Measurements from ENCODE around the gene EN1. TPM values are rescaled to one million over a fixed set of nuclear protein-coding genes. Genes with fewer than 3 reads are reported as not detected.

EN1 gene
- polyA plus RNA-seq, 10 donors = 4.8 to 10.1 (median 7.3) TPM

DNA sequence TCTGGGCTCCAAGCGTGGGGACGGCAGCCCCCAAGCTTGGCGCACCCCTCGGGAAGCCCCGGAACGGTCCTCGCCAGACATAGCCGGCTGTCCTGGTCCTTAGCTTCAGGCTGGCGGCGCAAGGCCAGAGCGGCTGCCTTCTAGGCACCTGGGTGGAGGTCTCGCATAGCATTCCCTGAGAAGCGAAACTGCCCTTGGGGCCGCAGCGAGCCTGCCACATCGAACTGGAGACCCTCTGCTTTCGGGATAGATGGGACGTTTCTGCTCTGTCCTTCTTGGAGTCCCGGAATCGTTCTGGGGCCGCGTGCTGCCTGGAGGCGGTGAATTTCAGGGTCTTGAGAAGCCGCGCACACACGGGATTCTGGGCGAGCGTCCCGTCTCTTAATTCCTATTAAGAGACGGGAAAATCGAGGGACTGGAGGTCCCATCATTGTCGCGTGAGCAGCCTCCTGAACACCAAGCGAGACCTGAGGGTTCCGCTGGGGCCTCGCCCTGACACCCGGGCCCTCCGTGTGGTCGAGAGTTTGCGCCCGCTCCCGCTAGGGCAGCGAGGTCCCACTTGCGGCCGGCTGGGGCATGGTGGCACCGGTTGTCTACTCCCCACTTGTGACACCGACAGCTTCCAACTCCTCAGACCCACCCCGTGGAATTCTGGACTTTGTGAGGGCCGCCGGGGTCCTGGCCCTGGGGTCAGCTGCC is 9.7 kb upstream of the EN1 start:
- DNase-seq = peak in 1 of 3 donors; percentile 53

DNA sequence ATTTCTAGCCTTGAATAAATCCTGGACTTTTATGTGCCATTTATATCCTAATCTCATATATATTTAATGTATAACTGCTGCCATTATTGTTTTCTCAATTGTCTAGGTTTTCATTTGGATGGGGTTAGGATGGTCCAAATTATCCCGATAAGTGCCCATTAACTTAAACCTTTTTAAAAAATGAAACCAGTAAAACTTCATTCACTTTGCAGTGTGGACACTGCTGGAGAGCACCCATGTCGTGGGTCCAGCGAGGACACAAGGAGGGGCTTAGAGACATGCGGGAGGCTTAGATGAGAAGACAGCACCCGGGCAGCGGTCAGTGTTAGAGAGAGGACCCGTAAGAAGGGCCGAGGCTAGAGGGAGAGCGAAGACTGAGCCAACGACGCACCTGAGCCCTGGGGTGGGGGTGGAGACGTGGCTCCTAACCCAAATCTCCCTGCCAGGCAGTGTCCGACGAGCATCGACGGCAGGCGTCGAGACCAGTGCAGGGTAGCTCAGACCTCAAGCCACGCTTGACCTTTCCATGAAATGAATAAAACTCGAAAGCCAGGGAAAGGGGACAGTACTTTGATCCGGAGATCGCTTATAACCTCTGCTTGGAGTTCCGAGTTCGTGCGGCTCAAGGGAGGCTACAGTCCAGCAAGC is 9.0 kb upstream of the EN1 start:
- DNase-seq = no peak

DNA sequence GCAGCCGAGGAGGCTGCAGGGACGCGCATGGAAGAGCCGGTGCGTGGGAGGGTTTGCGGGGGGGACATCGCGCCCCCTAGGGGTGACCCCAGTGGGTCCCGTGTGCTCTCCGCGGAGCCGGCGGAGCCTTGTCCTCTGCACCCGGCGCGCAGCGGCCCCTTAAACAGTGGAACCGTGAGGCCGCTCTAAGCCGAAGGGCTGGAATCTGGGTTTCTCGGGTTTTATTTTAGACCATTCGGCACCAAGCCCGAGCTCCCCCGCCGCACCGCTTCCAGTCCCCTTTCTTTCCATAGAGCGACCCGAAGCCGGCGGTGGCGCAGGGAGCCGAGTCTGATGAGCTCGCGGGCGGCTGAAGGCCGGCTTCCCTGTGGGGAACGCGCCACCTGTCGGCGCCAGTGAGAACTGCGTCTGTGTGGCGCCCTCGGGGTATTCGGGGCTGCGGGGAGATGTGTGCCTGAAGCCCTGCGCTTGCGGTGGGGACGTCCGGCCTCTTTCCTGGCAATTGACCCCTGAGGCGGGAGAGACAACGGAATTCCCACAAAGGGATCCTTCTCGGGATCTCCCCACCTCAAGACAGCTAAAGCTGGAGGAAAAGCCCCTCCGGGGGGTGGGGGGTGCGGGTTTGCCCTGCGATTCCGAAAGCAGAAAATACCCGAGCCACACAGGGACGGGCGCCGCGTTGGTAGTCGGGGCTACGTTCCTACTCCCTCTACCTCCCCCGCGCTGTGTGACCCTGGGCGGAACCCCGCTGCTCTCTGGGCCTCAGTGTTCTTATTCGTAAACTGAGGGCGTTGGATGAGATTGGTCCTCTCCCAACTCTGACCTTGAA is 8.2 kb upstream of the EN1 start:
- peak; percentile 90 to 95 (median 91) for DNase-seq

DNA sequence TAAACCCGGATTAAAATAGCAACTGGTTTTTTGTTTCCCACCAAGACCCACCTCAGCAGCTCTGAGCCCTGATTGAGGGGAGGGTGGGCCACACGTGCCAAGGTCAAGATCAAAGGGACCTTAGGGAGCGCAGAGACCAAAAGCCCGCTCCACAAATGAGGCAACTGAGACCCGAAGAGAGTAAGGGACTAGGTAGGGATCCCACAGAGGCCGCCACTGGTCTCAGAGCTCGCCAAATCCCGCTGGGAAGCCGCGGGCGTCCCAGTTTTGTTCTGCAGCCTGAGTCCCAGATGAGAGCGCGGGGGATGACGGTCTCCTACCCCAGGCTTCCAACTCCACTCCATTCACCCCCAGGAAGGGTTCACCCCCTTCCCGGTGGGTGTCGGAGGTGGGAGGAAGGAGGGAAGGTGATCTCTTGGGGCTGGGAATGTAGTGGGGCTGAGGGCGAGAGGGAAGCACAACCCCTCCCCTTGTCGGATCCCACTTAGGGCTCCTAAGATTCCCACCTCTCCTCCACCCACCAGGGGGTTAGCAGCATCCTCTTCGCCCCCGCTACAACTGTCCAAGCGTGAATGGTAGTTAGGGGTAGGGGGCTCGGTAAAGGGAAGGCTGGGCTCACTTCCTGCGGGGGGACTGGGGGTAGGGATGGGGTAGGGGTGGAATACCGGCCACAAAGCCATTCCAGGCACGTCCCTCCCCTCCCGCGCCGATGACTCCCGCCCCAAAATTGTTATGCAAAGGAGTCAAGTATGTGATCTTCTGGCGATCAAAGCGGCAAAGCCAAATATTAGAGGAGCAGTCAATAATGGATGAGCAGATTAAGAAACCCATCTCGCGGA is 7.3 kb upstream of the EN1 start:
- peak in 1 of 3 donors; percentile 48 for DNase-seq

DNA sequence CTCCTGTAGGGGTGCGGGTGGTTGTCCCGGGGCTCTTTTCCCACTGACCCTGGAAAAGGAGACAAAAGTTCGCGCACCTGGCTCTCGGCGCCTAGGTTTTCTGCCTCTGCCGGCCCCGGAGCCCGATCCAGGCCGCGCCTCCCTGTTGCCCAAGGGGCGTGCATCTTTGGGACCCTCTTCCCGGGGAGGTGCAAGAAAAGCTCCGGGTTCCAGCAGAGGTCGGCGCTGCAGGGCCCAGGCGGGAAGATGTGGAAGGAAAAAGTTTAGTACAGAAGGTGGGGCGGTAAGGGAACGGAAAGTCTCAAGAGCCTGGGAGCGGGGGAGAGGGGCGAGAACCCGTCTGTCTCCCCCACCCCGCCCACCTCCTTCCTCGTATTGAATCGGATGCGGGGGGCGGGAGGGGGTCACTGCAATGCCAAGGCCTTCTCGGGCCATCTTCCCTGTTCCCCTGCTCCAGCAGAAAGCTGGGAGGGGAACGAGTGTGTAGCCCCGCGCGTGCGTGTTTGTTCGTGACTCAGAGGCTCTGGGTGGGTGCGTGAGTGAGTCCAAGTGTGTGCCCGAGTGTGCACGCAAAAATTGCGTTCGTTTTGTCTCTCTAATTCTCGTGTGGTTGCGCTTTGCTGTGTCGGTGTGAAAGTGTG is 6.3 kb upstream of the EN1 start:
- peak in 1 of 3 donors; percentile 71 for DNase-seq

DNA sequence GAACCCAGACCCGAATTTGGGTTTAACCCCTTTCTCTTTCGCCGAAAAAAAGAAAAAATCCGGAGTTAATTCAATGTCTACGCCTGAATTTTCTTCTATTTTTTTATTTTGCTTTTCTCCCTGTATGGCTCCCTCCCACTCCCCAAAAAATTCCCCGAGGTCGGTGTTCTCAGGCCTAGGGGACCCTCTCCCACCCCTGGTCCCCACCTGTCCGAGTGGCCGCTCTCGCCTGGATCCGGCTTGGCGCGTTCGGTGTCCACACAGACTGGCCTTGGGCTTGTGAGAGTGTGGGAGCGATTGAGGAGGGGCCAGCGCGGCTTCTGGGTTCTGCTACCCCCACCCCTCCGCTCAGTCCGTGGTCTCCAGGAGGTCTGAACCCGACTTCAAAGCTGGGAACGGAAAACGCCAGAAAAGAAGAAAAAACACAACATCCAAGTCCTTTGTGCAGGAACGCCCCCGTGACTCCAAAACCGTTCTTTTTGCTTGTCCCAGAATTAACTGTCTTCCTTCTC is 5.7 kb upstream of the EN1 start:
- peak in 1 of 3 donors; percentile 69 for DNase-seq

DNA sequence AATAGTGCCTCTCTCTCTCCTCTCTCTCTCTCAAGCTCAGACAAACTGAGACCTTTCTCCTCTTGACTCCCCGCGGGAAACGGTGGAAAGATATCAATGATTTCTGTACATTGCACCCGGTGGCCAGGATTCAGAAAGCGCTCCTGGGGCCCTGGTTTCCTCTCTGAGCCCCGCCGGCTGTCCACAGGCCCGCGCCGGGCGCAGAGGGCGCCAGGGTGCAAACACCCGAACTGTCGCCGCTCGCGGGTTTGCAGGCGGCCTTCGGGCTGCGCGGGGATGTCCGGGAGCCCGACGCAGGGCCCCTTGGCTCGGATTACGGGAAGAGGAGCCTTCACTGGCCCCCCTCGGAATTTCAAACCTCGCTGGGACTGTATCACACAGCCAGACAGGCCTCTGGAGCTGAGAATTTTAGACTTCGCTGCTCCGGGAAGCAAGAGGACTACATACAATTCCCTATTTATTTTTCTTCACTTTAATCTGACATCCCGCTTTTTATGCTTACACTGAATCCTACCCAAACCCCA is 5.2 kb upstream of the EN1 start:
- peak in 1 of 3 donors; percentile 77 for DNase-seq

DNA sequence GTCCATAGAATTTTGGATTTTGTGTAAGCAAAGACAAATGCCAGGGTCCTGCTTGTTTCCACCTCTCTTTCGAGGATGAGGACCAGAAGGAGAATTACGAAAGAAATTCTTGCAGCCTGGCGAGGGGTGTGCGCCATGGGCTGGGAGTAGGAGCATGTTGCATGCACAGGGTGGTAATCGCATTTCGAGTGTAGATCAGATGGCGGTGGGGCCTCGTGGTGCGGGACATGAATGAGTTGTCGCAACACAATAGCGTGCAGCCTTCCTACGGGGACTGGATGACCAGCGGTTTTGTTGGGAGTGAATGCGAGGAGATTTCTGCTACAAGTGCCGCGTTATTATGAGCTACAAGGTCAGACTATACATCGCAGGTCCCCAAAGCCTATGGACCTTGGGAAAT is 4.2 kb upstream of the EN1 start:
- peak in 1 of 3 donors; percentile 56 for DNase-seq

DNA sequence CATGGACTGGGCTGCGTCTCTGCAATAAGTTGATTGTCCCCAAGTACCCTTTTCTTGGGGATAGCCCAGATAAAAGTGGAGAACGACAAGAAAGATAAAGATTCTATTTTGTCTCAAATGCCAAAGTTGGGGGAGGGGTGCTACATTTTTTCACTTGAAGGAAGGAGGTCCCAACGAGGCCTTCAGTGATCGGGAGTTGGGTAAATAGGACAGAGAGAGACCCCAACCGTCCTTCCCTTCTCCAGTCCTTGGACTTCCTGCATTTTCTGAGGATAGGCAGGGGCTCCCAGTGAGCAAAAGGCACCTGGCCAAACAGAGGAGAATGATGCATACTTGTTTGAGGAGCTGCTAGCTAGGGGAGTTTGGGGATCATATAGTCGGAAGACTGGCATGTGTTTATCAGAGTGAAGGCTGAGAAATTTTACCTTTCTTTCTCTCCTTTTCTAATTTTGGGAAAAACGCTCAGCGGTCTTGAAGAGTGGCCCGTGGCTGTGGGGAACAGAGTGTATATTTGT is 3.5 kb upstream of the EN1 start:
- peak in 1 of 3 donors; percentile 36 for DNase-seq

DNA sequence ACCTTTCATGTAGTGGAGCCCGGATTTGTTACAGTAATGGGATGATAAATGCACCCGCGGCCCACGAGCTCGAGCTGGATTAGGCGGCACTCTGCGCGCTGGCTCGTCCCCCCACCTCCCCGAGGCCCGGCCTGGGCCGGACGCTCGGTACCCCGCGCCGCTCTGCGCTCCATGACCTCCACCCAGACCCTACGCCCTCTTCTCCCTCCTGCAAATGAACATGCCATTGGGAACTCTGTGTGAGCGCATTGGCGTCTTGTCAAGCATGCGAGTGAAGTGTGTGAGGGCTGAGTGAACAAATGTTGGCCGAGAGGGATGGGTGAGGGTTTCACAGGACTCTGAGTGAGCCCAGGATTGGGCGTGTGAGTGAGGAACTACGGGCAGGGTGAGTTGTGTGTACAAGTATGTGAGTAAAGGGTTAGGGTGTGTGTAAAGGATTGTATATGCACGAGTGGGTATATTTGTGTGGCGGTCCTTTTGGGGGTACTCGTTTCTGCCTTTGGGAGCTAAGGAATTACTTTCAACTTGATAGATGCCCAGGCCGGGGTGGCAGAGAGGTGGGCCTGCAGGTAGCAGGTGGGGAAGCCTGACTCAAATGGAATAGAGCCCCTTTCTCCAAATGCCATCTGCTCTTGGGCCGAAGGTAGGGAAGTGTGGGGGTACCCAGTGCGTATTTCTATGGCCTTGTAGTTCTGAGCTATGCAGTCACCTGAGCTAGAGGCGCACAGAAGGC is 2.9 kb upstream of the EN1 start:
- peak in 1 of 3 donors; percentile 69 for DNase-seq

DNA sequence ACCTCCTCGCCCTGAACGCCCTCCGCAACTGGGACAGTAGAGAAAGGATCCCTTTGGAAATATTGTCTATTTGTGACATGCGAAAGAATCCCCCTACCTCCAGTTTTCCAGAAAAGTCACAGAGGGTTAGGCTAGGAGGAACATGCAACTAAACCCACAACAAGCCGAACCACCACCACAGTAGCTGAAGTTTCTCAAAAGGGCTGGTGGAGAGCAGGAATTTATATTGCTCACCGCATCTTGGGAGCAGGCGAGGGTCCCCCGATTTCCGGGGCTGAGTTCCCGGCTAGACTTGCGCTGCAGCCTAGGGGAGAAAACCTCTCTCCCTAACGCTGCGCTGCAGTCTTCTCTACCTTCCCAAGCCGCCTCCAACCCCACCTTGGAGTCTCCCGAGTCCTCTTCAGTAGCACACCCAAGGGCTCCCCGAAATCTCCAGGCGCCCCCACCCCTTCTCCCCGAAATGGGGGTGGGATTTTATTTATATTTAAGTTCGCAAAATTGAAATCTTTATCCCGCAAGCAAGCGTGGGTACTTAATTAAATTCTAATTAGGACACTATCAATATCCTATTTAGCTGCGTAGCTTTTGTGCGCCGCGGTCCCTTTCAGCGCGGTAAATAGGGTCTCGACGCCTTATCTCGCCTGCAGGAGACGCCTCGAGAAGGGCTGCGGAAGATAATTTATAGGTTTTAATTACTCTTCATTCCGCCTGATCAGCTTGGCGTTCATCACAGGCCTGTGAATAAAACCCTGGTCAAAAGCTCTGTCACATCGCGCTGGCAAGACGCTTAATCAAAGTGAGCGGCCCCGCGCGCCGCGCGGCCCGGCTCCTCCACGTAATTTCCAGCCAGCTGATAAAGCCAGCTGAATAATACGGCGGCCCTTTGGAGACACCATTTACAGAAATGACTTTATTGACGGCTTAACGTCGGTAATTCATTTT is 2.0 kb upstream of the EN1 start:
- no peak for DNase-seq

DNA sequence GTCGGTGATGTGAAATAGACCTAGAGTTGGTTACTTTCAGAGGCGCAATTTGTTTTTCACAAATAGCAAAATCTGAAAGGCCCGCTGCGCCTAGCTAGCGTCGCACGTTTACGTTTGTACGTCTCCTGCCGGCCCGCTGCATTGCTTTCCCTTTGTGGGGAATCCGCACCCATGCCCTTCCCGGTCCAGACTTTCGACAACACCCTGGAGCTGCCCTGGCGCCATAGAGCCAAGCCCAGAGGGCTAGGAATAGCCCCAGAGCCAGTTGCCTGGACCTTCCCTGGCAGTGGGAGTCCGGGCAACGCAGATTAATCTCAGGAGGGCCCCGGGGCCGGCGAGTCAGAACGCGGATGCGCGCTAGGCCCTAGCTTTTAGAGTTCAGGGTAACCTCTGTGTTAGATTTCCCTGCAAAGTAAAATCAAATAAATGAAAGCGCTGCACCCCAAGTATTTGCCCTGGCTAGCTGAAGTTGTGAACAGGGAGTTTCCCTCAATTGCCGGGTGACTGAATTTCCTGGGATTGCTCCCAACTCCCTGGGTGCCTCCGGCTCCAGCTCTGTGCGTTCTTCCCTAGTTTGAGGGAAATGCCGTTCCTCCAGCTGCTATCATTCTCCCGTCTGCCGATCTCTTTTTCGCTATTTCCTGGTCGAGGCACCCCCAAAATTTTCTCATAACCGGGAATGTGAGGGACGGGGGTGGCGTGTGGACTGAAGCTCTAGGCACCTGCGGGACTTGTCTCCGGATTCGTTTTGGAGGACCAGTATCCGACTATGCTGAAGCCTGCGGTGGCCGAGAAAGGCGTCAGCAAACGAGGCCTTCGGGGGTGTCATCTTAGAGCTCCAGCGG is 1.2 kb upstream of the EN1 start:
- peak in 1 of 3 donors; percentile 59 for DNase-seq

DNA sequence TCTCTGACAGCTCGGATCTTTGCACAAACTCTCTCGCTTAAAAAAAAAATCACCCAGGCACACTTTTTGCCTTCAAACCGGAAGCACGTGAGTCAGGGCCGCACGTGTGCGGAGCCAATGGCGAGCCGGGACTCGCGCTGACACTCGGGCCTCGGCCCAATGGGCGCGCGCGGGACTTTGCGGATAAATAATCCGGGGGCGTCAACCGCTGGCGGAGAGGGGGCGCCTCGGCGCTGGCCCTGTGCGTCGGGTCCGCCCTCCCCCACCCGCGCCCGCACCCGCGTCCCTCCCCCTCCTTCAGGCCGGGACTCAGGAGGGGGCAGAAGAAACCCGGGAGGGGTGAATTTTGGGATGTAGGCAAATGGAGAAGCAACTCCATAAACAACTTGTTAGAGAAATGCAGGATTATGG is 319 bp upstream of the EN1 start:
- peak; percentile 93 to 98 (median 95) for DNase-seq

DNA sequence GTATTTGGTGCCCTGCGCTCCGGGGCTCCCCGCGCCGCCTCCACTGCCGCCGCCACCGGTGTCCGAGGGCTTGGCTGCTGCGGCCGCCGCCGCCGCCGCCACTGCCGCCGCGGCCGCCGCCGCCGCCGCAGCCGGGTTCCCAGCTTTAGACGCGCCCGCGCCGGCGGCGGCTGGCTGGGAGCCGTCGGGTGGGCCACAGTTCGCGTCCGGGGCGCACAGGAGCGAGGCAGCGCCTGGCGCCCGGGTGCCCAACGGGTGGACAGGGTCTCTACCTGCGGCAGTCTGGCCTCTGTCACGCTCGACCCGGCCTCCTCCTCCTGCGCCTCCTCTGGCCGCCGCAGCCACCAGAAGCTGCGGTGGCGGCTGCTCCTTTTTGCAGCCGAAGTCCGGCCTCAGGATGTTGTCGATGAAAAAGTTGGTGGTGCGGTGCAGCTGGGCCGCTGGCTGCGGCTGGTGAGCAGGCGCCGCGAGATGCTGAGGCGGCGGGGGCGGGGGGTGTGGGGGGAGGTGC is 951 bp downstream of the EN1 start:
- DNase-seq = peak in 1 of 3 donors; percentile 75

DNA sequence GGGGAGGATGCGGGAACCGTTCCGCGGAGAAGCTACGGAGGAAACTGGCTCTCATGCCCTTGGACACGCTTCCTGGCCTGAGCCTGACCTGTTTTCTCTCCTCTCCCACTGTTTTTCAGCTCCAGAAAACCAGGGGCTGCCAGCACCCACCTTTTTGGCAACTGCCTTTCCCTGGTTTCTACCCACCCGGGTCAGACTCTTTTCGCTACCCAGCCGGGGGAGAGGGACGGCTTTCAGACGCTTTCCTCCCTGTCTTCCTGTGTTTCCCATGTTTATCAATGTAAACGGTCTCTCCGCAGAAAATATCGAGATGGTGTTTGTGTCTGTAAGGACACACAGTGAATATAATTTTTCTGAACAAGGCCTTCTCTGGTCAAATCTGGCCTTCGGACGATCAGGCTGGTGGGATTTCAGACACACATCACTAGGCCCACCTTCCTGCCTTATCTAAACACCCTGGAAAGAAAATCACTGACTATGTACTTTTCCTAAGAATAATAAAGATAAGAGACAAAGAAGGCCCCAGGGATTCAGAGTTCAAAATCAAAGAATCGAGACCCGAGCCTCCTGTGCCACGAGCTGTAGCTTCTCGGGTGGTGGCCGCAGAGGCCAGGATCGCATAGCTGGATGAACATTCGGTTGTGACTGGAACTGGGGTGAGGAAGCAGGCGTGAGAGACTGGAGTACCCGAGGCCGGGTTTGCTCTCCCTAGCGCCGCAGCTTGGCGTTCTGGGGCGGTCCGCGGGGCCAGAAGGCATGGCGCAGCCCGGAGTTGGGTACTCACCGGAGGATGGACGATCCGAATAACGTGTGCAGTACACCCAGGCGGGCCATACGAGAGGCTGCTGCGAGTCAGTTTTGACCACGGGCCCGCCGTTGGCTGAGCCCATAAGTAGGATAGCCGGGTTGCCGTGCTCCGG is 1.7 kb downstream of the EN1 start:
- peak in 1 of 3 donors; percentile 68 for DNase-seq

DNA sequence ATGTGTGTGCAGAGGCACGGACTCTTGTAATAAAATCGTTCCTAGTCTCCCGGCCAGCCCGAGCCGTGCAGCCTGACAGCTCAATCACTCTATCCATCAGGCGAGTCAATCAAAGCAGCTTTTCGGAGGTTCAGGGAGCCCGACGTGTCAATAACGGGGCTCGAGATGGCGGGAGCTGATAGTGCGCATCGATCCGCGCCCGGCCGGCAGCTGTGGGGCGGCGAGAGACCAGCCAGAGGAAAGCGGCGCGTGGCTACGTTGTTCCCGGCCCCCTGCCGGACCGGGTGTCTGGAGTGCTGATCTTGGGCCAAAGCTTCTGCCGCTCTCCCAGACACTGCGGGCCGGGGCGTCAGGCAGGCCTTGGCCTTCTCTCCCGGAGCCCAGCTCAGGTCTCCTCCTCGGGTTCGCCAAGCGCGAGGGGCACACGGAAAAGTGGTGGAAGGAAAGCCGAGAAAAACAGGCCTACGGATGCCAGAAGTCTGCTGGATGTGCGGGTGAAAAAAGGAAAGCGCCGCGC is 2.4 kb downstream of the EN1 start:
- DNase-seq = peak in 1 of 3 donors; percentile 71
